GM12873 (cell line): Measurements from ENCODE around the gene VWA2.

Source experiments
- TF ChIP-seq, protein P1 (sequence below): IDR thresholded peaks from 2 replicates; pipeline ENCODE4 v1.5.1; 2012; ENCODE audit warnings: low read depth, mild to moderate bottlenecking, moderate library complexity, low read length, control low read depth; ENCODE audit not compliant: insufficient read depth; ENCODE audit errors: missing control alignments

VWA2 gene, protein sequence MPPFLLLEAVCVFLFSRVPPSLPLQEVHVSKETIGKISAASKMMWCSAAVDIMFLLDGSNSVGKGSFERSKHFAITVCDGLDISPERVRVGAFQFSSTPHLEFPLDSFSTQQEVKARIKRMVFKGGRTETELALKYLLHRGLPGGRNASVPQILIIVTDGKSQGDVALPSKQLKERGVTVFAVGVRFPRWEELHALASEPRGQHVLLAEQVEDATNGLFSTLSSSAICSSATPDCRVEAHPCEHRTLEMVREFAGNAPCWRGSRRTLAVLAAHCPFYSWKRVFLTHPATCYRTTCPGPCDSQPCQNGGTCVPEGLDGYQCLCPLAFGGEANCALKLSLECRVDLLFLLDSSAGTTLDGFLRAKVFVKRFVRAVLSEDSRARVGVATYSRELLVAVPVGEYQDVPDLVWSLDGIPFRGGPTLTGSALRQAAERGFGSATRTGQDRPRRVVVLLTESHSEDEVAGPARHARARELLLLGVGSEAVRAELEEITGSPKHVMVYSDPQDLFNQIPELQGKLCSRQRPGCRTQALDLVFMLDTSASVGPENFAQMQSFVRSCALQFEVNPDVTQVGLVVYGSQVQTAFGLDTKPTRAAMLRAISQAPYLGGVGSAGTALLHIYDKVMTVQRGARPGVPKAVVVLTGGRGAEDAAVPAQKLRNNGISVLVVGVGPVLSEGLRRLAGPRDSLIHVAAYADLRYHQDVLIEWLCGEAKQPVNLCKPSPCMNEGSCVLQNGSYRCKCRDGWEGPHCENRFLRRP

DNA sequence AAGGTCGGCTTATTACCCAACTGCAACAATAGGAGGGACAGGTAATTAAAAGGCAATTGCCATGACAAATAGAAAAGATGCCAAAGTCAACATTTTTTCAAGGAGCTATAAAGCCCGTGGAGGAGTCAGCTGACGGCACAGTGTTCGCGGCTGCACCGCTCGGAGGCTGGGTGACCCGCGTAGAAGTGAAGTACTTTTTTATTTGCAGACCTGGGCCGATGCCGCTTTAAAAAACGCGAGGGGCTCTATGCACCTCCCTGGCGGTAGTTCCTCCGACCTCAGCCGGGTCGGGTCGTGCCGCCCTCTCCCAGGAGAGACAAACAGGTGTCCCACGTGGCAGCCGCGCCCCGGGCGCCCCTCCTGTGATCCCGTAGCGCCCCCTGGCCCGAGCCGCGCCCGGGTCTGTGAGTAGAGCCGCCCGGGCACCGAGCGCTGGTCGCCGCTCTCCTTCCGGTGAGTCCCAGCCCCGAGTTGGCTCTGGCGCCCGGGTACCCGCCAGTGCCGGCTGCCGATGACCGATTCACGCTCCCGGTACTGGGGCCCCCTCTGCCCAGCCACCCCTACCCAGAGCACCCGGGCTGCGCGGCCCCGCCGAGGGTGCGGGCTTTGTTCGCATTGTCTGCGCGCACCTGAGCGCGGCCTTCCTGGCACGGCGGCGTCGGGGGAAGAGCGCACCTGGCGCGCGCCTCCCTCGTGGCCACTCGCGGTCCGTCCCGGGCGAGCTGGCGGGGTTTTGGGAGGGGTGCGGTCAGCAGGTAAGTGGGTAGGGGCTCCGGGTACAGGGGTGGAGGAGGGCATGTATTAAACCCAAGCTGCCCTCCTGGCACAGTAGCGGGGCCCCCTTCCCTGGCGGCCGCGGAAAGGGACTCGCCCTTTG is at the start of gene VWA2:
TSS of gene VWA2 (plus strand) at position 138 of the 877 bp plus-strand sequence. CDS start 9,460 bp downstream, outside the sequence.
- TF ChIP-seq, protein P1, sequence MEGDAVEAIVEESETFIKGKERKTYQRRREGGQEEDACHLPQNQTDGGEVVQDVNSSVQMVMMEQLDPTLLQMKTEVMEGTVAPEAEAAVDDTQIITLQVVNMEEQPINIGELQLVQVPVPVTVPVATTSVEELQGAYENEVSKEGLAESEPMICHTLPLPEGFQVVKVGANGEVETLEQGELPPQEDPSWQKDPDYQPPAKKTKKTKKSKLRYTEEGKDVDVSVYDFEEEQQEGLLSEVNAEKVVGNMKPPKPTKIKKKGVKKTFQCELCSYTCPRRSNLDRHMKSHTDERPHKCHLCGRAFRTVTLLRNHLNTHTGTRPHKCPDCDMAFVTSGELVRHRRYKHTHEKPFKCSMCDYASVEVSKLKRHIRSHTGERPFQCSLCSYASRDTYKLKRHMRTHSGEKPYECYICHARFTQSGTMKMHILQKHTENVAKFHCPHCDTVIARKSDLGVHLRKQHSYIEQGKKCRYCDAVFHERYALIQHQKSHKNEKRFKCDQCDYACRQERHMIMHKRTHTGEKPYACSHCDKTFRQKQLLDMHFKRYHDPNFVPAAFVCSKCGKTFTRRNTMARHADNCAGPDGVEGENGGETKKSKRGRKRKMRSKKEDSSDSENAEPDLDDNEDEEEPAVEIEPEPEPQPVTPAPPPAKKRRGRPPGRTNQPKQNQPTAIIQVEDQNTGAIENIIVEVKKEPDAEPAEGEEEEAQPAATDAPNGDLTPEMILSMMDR: peak; percentile 35

GRCh38 chr10:114189700-114190099 is 49.4 kb upstream of the VWA2 start:
- TF ChIP-seq, protein P1: no peak

GRCh38 chr10:114195079-114195478 is 44.0 kb upstream of the VWA2 start:
- TF ChIP-seq, protein P1: no peak

- TF ChIP-seq, protein P1: no peak
Observed at GRCh38 chr10:114199239-114199638, 39.8 kb upstream of the VWA2 start.

DNA sequence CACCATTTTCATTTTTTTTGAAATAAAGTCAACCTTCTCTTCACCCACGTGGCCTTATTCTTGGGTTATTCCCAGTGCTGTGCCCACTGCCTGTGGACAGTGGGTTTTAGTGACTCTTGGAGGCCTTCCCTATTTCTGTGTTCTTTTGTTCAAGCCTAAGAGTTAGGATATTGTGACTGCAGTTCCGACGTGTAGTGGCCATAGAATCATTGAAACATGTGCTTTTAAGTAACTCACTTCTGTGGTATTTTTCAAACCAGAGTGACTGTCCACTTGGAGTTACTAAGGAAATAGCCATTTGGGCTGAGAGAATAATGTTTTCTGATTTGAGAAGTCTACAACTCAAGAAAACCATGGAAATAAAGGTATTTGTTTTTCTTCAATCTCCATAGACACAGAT is 36.2 kb upstream of the VWA2 start:
- TF ChIP-seq, protein P1: no peak

DNA sequence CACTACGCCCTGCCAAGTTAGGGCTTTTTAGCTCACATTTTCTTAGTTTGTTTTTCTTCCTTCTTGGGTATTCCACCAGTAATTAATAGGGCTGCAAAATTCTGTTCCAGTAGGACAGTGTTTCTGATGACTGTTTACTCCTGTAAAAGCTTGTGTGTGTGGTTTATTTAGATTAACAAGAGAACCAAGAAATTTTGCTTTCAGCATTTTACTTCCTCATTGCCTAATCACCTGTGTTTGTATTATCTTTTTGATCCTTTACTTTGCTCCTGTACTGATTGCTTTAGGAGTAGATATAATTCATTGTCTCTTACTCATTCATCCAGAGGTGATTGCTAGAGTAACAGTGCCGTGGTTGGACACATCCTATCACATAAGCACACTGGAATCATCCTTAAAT is 32.2 kb upstream of the VWA2 start:
- TF ChIP-seq, protein P1: no peak
